Activated CD4-positive, alpha-beta memory T cell treated with anti-CD3 and anti-CD28 coated beads for 36 hours (primary cell): ENCODE measurements around the gene NFIA. TPM values are rescaled to one million over a fixed set of nuclear protein-coding genes. Genes with fewer than 3 reads are reported as not detected.

ENCODE experiments used
- CTCF ChIA-PET: fragments of 350-600 bp; sonication (Branson Sonifier 250); formaldehyde crosslinking; loops from one replicate; lab custom pipeline; 2021; ENCODE audit warnings: antibody characterized with exemption, inconsistent platforms; lab: Charles Lee
- POLR2A ChIA-PET: fragments of 350-600 bp; sonication (Branson Sonifier 250); formaldehyde crosslinking; loops from one replicate; lab custom pipeline; 2021; ENCODE audit warnings: antibody characterized with exemption; lab: Charles Lee
- DNase-seq: peaks from one replicate; pipeline ENCODE4 v3.0.0-alpha.2; 2020
- H3K27ac Mint-ChIP-seq: one replicate; pipeline ENCODE4 v1.8.0; 2021; ENCODE audit warnings: mixed read lengths
- H3K27me3 Mint-ChIP-seq: one replicate; pipeline ENCODE4 v1.8.0; 2021; ENCODE audit warnings: mixed read lengths
- H3K36me3 Mint-ChIP-seq: one replicate; pipeline ENCODE4 v1.8.0; 2021; ENCODE audit warnings: mixed read lengths
- H3K4me1 Mint-ChIP-seq: one replicate; pipeline ENCODE4 v1.8.0; 2021; ENCODE audit warnings: low read depth, mixed read lengths
- H3K4me3 Mint-ChIP-seq: one replicate; pipeline ENCODE4 v1.8.0; 2021; ENCODE audit warnings: mild to moderate bottlenecking, mixed read lengths
- H3K9me3 Mint-ChIP-seq: one replicate; pipeline ENCODE4 v1.8.0; 2021; ENCODE audit warnings: mixed read lengths
- intact Hi-C: fragments of 100-400 bp; cut with micrococcal nuclease; formaldehyde crosslinking; loops from one replicate; pipeline ENCODE4 v1.15.1; 2023
- total RNA-seq, 2 experiments: library from RNA; stranded (reverse); gene quantifications; one replicate each; pipeline ENCODE4 v1.2.3, GENCODE V29; 2021

NFIA gene
- total RNA-seq, 2 experiments from 2014 or later: 5.3 to 7.1 TPM

GRCh38 chr1:61387829-61388228 lies 305.5 kb downstream of the NFIA start:
- Mint-ChIP-seq H3K27me3 (no peaks in the 10 kb centered on the region), H3K4me1 (peaks cover 5% of the 10 kb centered on the region), H3K36me3 (peaks cover 27% of the 10 kb centered on the region), H3K9me3 (peaks cover 5% of the 10 kb centered on the region), H3K27ac (no peak overlapping the region), H3K4me3 (no peak overlapping the region)
- ChIA-PET POLR2A (no interaction called here), CTCF (no interaction called here)
- DNase-seq: no peak
- intact Hi-C loops: no loop called here

GRCh38 chr1:61388566-61388965 lies 306.2 kb downstream of the NFIA start:
- Mint-ChIP-seq H3K4me1 (peaks cover 5% of the 10 kb centered on the region), H3K4me3 (no peak overlapping the region), H3K36me3 (peaks cover 22% of the 10 kb centered on the region), H3K27me3 (no peaks in the 10 kb centered on the region), H3K9me3 (peaks cover 5% of the 10 kb centered on the region), H3K27ac (no peak overlapping the region)
- intact Hi-C loops: no loop called here
- DNase-seq: no peak
- ChIA-PET POLR2A (no interaction called here), CTCF (no interaction called here)

DNA sequence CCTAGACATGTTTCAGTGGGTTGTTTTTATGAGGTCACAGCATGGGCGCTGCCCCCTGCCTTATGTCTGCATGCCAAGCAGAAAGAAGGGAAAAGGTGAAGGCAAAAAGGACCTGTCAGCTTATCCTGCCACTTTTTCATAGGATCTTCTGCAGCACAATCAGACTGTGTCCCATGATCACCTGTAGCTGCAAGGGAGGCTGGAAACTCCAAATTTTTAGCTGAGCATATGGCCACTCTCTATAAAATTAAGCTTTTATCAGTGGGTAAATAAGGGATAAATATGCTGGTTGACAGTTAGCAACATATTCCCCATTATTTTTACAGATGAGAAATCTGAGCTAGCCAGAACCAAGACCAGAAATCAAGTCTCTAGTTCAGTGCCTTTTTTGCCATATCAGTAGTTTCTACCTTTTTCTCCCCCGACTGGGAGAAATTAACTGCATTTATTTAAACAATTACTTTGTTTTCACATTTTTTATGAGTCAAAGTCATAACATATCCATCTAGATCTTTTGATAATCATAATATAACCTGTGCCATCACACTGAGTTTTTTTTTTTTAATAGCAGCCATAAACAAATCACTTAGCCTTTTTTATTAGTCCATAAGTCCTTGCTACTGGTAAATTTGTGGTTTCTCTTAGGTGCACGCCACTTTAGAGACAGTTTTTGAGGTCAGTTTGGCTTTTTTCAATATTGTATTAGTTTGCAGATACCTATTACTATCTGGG lies 307.0 kb downstream of the NFIA start:
- H3K4me3 Mint-ChIP-seq: no peak overlapping the region
- intact Hi-C loops: no loop called here
- H3K9me3 Mint-ChIP-seq: peaks cover 5% of the 10 kb centered on the region
- DNase-seq: no peak
- POLR2A ChIA-PET: no interaction called here
- CTCF ChIA-PET: no interaction called here
- H3K4me1 Mint-ChIP-seq: peaks cover 5% of the 10 kb centered on the region
- peaks cover 17% of the 10 kb centered on the region for H3K36me3 Mint-ChIP-seq
- H3K27ac Mint-ChIP-seq: no peak overlapping the region
- H3K27me3 Mint-ChIP-seq: no peaks in the 10 kb centered on the region

DNA sequence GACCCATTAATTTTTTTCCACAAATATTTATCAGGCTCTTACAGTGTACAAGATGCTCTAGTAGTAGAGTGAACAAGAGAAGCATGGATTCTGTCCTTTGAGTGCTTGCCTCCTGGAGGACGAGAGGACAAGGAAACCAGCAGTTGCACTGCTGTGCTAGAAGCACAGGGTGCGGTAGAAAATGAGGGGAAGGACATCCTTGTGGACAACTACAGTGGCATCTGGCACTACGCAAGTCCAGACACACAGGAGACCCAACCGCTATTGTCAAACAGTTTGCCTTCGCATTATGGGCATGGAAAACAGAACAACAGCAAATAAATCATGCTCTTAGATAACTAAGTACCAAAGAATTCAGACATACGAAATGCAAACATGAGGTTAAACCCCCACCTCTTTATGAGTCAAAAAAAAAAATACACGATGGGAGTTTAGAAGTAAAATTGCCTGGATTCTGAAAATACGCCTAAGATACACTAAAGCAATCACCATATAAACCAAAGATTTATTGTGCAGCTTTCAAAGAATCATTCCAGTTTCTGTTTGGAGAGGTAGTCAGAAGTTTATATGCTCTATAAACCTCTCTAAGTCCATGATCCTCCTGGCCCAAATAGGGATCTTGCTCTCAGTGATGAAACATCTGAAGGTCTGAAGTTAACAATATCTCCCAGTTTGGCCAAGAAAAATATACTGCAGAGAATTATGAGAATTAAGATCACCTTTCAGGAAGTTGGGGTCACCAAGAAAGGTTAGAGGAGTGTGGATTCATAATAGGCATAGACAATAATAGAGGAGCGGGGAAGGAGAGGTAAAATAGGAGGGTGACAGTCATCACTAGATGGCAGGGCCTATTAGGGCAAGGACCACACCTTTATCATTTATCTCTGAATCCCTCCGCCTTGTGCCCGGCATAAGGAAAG lies 307.8 kb downstream of the NFIA start:
- Mint-ChIP-seq H3K27me3 (no peaks in the 10 kb centered on the region), H3K4me3 (no peak overlapping the region), H3K27ac (no peak overlapping the region), H3K36me3 (peaks cover 15% of the 10 kb centered on the region), H3K9me3 (peaks cover 5% of the 10 kb centered on the region), H3K4me1 (peaks cover 5% of the 10 kb centered on the region)
- ChIA-PET POLR2A (no interaction called here), CTCF (interaction anchor here (0.7 kb wide), 1 partner anchor 144 kb away, joined by 3 read pairs; no protein-coding TSS in a partner anchor)
- intact Hi-C loops: no loop called here
- DNase-seq: no peak

- Mint-ChIP-seq H3K4me1 (peaks cover 5% of the 10 kb centered on the region), H3K4me3 (no peak overlapping the region), H3K27ac (no peak overlapping the region), H3K9me3 (peaks cover 5% of the 10 kb centered on the region), H3K27me3 (no peaks in the 10 kb centered on the region), H3K36me3 (peaks cover 15% of the 10 kb centered on the region)
- CTCF ChIA-PET: interaction anchor here (0.7 kb wide), 1 partner anchor 56 kb away, joined by 3 read pairs; no protein-coding TSS in a partner anchor
- POLR2A ChIA-PET: no interaction called here
- DNase-seq: no peak
- intact Hi-C loops: no loop called here
These were observed 309.4 kb downstream of the NFIA start for GRCh38 chr1:61391730-61392129.

DNA sequence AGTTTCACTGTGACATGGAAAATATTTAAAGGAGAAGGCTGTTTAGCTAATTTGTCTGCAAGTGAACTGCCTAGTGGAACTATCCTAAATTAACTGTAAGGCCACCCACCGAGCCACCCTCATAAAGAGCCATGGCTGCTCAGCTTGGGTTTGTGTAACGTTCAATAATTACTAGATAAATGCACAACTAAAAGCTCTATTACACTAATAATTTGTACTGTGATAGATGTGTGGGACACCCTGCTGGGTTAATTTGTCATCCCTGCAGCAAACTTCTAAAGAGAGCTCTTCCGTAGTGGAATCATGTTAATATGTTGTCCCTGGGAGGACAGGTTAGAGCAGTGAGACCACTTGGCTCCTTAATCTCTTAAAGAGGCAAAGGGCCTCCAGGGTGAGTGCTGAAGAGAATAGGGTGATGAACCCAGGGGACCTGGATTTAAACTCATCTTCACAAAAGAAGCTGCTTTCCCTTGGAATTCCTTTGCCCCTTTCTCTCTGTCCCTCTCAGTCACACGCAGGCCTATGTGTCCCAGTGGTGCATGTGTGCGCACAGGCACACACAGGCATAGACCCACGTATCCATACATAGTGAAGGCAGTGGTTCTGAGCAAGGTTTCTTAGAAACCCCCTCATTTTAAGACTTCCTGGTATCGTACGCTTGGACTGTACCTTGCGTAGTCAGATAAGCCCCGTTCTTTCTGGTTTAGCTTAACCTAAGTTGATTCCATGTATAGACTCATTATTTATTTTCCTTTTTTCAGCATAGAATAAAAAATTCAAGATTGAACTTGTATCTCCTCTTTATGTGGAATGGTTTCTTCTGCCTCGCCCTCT lies 310.3 kb downstream of the NFIA start:
- H3K27ac Mint-ChIP-seq: no peak overlapping the region
- no peak overlapping the region for H3K4me3 Mint-ChIP-seq
- H3K9me3 Mint-ChIP-seq: peaks cover 5% of the 10 kb centered on the region
- ChIA-PET CTCF (interaction anchor here (1.7 kb wide), 1 partner anchor 196 kb away, joined by 4 read pairs; no protein-coding TSS in a partner anchor), POLR2A (no interaction called here)
- H3K4me1 Mint-ChIP-seq: peaks cover 2% of the 10 kb centered on the region
- DNase-seq: no peak
- no peaks in the 10 kb centered on the region for H3K27me3 Mint-ChIP-seq
- intact Hi-C loops: no loop called here
- peaks cover 13% of the 10 kb centered on the region for H3K36me3 Mint-ChIP-seq

DNA sequence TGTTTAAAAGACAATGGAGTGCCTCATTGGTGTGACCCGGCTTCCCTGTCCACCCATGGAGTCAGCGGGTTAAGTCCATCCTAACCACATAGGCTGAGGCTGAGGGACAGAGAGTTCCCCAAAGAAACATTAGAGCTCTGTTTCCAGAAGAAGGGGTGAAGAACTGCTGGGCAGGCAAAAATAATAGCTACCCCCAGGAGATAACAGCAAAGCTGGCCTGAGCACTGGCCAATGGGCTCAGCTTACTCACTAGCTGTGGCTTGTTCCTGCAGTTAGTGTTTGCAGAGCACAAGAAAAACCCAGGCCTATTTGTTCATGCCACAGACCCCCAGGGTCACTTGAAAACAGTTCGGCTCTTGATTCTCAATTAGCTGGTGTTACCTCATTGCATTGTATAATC lies 311.2 kb downstream of the NFIA start:
- Mint-ChIP-seq H3K9me3 (peaks cover 5% of the 10 kb centered on the region), H3K36me3 (peaks cover 5% of the 10 kb centered on the region), H3K27ac (no peak overlapping the region), H3K4me1 (no peaks in the 10 kb centered on the region), H3K4me3 (no peak overlapping the region), H3K27me3 (no peaks in the 10 kb centered on the region)
- ChIA-PET POLR2A (no interaction called here), CTCF (interaction anchor here (1.7 kb wide), 1 partner anchor 195 kb away, joined by 4 read pairs; no protein-coding TSS in a partner anchor)
- intact Hi-C loops: no loop called here
- DNase-seq: no peak

DNA sequence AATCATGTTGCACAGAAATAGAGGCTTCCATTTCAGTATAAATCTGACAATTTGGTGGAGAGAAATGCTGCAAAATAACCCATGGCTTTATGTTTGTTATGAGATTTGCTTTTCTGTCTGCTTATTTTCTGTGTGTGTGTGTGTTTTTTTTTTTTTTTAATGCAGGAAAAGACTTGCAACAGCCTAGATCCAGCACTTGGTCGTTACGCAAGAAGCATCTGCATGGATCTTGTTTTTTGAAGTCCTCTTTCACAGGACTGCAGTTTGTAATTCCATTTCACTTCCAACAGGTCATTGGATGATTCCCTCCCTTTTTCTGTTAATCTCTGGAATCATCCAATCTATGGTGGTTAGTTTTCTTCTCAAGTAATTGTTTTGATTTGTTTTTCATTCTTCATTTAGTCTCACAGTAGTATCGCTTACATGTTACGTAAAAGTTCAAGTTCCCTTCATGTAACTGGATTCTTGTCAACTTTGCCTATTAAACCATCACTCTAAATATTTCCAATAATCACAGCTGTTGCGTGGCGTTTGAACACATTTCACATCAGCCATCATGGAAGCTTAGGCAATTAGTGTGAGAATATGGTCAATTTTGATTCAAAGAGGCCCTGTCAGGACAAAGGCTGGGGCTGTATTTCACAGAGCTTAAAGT lies 312.9 kb downstream of the NFIA start:
- Mint-ChIP-seq H3K9me3 (no peaks in the 10 kb centered on the region), H3K4me1 (no peaks in the 10 kb centered on the region), H3K4me3 (no peak overlapping the region), H3K36me3 (no peaks in the 10 kb centered on the region), H3K27ac (no peak overlapping the region), H3K27me3 (no peaks in the 10 kb centered on the region)
- DNase-seq: no peak
- intact Hi-C loops: no loop called here
- CTCF ChIA-PET: interaction anchor here (0.5 kb wide), 1 partner anchor 58 kb away, joined by 3 read pairs; no protein-coding TSS in a partner anchor
- POLR2A ChIA-PET: no interaction called here

GRCh38 chr1:61397495-61397894 lies 315.1 kb downstream of the NFIA start:
- Mint-ChIP-seq H3K4me3 (no peak overlapping the region), H3K4me1 (no peaks in the 10 kb centered on the region), H3K36me3 (no peaks in the 10 kb centered on the region), H3K27me3 (no peaks in the 10 kb centered on the region), H3K27ac (no peak overlapping the region), H3K9me3 (no peaks in the 10 kb centered on the region)
- intact Hi-C loops: no loop called here
- POLR2A ChIA-PET: no interaction called here
- no peak for DNase-seq
- CTCF ChIA-PET: interaction anchor here (0.6 kb wide), 1 partner anchor 1690 kb away, joined by 3 read pairs; no protein-coding TSS in a partner anchor

DNA sequence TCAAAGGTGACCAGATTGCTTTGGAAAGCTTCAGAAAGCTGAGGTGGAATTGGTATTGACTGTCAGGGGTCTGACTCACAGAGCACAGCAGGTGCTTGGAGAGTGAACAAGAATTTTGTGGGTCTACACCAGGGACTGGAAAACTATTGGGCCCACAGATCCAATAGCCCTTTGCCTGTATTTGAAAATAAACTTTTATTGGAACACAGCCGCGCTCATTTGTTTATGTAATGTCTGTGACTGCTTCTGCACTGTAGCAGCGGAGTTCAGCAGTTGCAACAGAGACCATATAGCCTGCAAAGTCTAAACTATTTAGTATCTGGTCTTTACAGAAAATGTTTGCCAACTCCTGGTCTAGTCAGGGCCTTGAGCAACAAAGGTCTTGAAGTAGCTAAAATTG lies 315.6 kb downstream of the NFIA start:
- H3K27ac Mint-ChIP-seq: no peak overlapping the region
- no peaks in the 10 kb centered on the region for H3K36me3 Mint-ChIP-seq
- DNase-seq: no peak
- no peaks in the 10 kb centered on the region for H3K4me1 Mint-ChIP-seq
- no peaks in the 10 kb centered on the region for H3K27me3 Mint-ChIP-seq
- intact Hi-C loops: no loop called here
- CTCF ChIA-PET: interaction anchor here (0.6 kb wide), 1 partner anchor 1690 kb away, joined by 3 read pairs; no protein-coding TSS in a partner anchor
- POLR2A ChIA-PET: no interaction called here
- no peak overlapping the region for H3K4me3 Mint-ChIP-seq
- no peaks in the 10 kb centered on the region for H3K9me3 Mint-ChIP-seq

- Mint-ChIP-seq H3K36me3 (no peaks in the 10 kb centered on the region), H3K27ac (no peak overlapping the region), H3K4me1 (no peaks in the 10 kb centered on the region), H3K9me3 (no peaks in the 10 kb centered on the region), H3K4me3 (no peak overlapping the region), H3K27me3 (no peaks in the 10 kb centered on the region)
- no peak for DNase-seq
- POLR2A ChIA-PET: no interaction called here
- CTCF ChIA-PET: interaction anchor here (0.6 kb wide), 1 partner anchor 99 kb away, joined by 3 read pairs; no protein-coding TSS in a partner anchor
- intact Hi-C loops: no loop called here
These were observed 316.8 kb downstream of the NFIA start for GRCh38 chr1:61399199-61399598.
